HepG2 (cell line): Measurements from ENCODE around the gene ZNF554. TPM values are rescaled to one million over a fixed set of nuclear protein-coding genes. Genes with fewer than 3 reads are reported as not detected.

Source experiments
- ATAC-seq: fragments of 200-7000 bp; cut with Tn5 transposase; 3 replicates; pipeline ENCODE4 v1.9.1; 2020; ENCODE audit warnings: mild to moderate bottlenecking, moderate library complexity
- BruUV-seq: library from RNA; stranded (reverse); fragments of 400-500 nt; replicated peaks from 2 replicates; lab custom pipeline; 2021; lab: Mats Ljungman, UMichigan
- CTCF ChIA-PET: fragments of 300-600 bp; formaldehyde crosslinking; extraction: SDS; loops from one replicate; lab custom pipeline; 2021; ENCODE audit warnings: low total read pairs, inconsistent platforms, low intra/inter-chr PET ratio; lab: Yijun Ruan, JAX
- POLR2A ChIA-PET: fragments of 350-600 bp; sonication (Branson Sonifier 250); formaldehyde crosslinking; loops from one replicate; lab custom pipeline; 2020; ENCODE audit warnings: antibody characterized with exemption, inconsistent platforms; lab: Yijun Ruan, JAX
- DNase-seq: peaks from one replicate; pipeline ENCODE4 v3.0.0-alpha.2; 2015; ENCODE audit warnings: low spot score
- FAIRE-seq: peaks from 3 replicates; lab custom pipeline; 2011; peaks lifted over from hg19 to GRCh38; lab: Jason Lieb, UNC
- H2AFZ ChIP-seq: one replicate; pipeline ENCODE4 v1.6.1; 2011; ENCODE audit warnings: low read length, inconsistent platforms
- H3K27ac ChIP-seq: fragments of 300-600 bp; 3 replicates; pipeline ENCODE4 v1.8.0; 2011; ENCODE audit warnings: mixed run types, mild to moderate bottlenecking, mixed read lengths, low read length, inconsistent platforms; ENCODE audit not compliant: insufficient read depth; ENCODE audit errors: extremely low read length
- H3K27me3 ChIP-seq, 2 experiments: fragments of 200-600 bp in 1 of 2; 2 replicates in 1 of 2; 3 replicates in 1 of 2; pipeline versions ENCODE4 v1.6.0 to v1.8.0; 2011; ENCODE audit warnings: low read length in 2 of 2, mild to moderate bottlenecking in 2 of 2, moderate library complexity in 2 of 2, inconsistent platforms in 1 of 2; ENCODE audit not compliant: insufficient read depth in 2 of 2, control insufficient read depth in 1 of 2
- H3K36me3 ChIP-seq, 2 experiments: fragments of 200-600 bp in 1 of 2; replicated peaks in 1 of 2; 2 replicates in 1 of 2; 3 replicates in 1 of 2; pipeline versions ENCODE4 v1.5.1 to v1.8.0; 2011; ENCODE audit warnings: low read length in 2 of 2, inconsistent platforms in 1 of 2; ENCODE audit not compliant: insufficient read depth in 2 of 2, control insufficient read depth in 1 of 2
- H3K4me1 ChIP-seq: 2 replicates; pipeline ENCODE4 v1.5.1; 2012; ENCODE audit warnings: low read length, inconsistent platforms; ENCODE audit not compliant: insufficient read depth
- H3K4me2 ChIP-seq: 2 replicates; pipeline ENCODE4 v1.6.0; 2011; ENCODE audit warnings: low read depth, low read length, inconsistent platforms
- H3K4me3 ChIP-seq, 3 experiments: fragments of 200-600 bp in 1 of 3; sonication (generic), shearing (Covaris generic) in 1 of 3; replicated peaks in 1 of 3; 2 replicates each; pipeline ENCODE4 v1.5.1; 2011 to 2016; ENCODE audit warnings: low read length in 3 of 3, inconsistent platforms in 2 of 3, low read depth in 2 of 3, mild to moderate bottlenecking in 2 of 3, control low read depth in 1 of 3, mixed read lengths in 1 of 3; ENCODE audit not compliant: insufficient read depth in 1 of 3
- H3K79me2 ChIP-seq: one replicate; pipeline ENCODE4 v1.6.1; 2011; ENCODE audit warnings: low read length, inconsistent platforms; ENCODE audit not compliant: insufficient read depth
- H3K9ac ChIP-seq: 2 replicates; pipeline ENCODE4 v1.6.0; 2011; ENCODE audit warnings: mild to moderate bottlenecking, low read depth, low read length, inconsistent platforms; ENCODE audit not compliant: insufficient read depth
- H3K9me3 ChIP-seq: 2 replicates; pipeline ENCODE4 v1.5.1; 2012; ENCODE audit warnings: mild to moderate bottlenecking, low read length
- H4K20me1 ChIP-seq: 2 replicates; pipeline ENCODE4 v1.6.0; 2011; ENCODE audit warnings: inconsistent platforms, mild to moderate bottlenecking, low read length, moderate library complexity; ENCODE audit not compliant: insufficient read depth
- AGO1 ChIP-seq: fragments of 200-400 bp; formaldehyde crosslinking; IDR thresholded peaks from 2 replicates; pipeline ENCODE4 v1.6.1; 2017; ENCODE audit warnings: mild to moderate bottlenecking, low read depth, low read length, moderate library complexity; ENCODE audit not compliant: poor library complexity, severe bottlenecking
- AGO2 ChIP-seq: fragments of 200-400 bp; formaldehyde crosslinking; optimal IDR thresholded peaks from 2 replicates; pipeline ENCODE3; 2017; ENCODE audit warnings: mild to moderate bottlenecking, low read depth, low read length, moderate library complexity
- ARNT2 ChIP-seq: sonication (generic); formaldehyde crosslinking; IDR thresholded peaks from 2 replicates; pipeline ENCODE4 v1.8.0; 2022; ENCODE audit warnings: mild to moderate bottlenecking, low read depth, missing genetic modification reagents, moderate library complexity
- ATF7 ChIP-seq, 2 experiments: fragments of 450-650 bp in 1 of 2; sonication (generic) in 1 of 2; formaldehyde crosslinking in 1 of 2; IDR thresholded peaks; 2 replicates each; pipeline versions ENCODE4 v1.4.0 to v1.6.1; 2016 to 2020; ENCODE audit warnings: antibody characterized with exemption in 1 of 2, mild to moderate bottlenecking in 1 of 2, missing genetic modification reagents in 1 of 2
- EHMT2 ChIP-seq: fragments of 200-600 bp; sonication (generic); IDR thresholded peaks from 2 replicates; pipeline ENCODE4 v1.7.0; 2017; ENCODE audit warnings: antibody characterized with exemption, low read depth, low read length, borderline replicate concordance
- EP300 ChIP-seq, 3 experiments: sonication (generic) in 1 of 3; formaldehyde crosslinking in 1 of 3; IDR thresholded peaks; 2 replicates each; pipeline versions ENCODE4 v1.5.1 to v1.6.1; 2011 to 2020; ENCODE audit warnings: low read depth in 2 of 3, low read length in 2 of 3, borderline replicate concordance in 1 of 3, improper control_type of control experiment in 1 of 3, mild to moderate bottlenecking in 1 of 3, missing genetic modification reagents in 1 of 3, moderate library complexity in 1 of 3
- KAT7 ChIP-seq: IDR thresholded peaks from 2 replicates; pipeline ENCODE4 v1.6.1; 2018; ENCODE audit warnings: borderline replicate concordance, missing compliant biosample characterization
- KDM5A ChIP-seq: fragments of 200-600 bp; sonication (generic); IDR thresholded peaks from 2 replicates; pipeline ENCODE4 v1.7.0; 2018; ENCODE audit warnings: antibody characterized with exemption, mild to moderate bottlenecking, low read length, borderline replicate concordance
- KLF16 ChIP-seq, 2 experiments: sonication (generic) in 1 of 2; formaldehyde crosslinking in 1 of 2; IDR thresholded peaks; 2 replicates each; pipeline versions ENCODE4 v1.6.1 to v1.8.0; 2016 to 2023; ENCODE audit warnings: missing genetic modification reagents in 2 of 2, missing compliant biosample characterization in 1 of 2
- MAFF ChIP-seq: IDR thresholded peaks from 2 replicates; pipeline ENCODE4 v1.6.1; 2011; ENCODE audit warnings: low read depth, low read length, improper control_type of control experiment
- NKX3-1 ChIP-seq: sonication (generic); formaldehyde crosslinking; IDR thresholded peaks from 2 replicates; pipeline ENCODE4 v1.5.0; 2020; ENCODE audit warnings: missing genetic modification reagents
- POLR2G ChIP-seq: fragments of 200-400 bp; formaldehyde crosslinking; IDR thresholded peaks from 2 replicates; pipeline ENCODE4 v1.6.1; 2018; ENCODE audit warnings: mild to moderate bottlenecking, low read depth, low read length, moderate library complexity
- SP2 ChIP-seq: sonication (generic); formaldehyde crosslinking; IDR thresholded peaks from 2 replicates; pipeline ENCODE4 v1.5.1; 2020; ENCODE audit warnings: mild to moderate bottlenecking, missing genetic modification reagents
- ZFAT ChIP-seq: sonication (generic); formaldehyde crosslinking; conservative IDR thresholded peaks from 2 replicates; pipeline ENCODE4 v1.8.1; 2023; ENCODE audit warnings: missing genetic modification reagents, inconsistent platforms
- ZNF329 ChIP-seq: sonication (generic); formaldehyde crosslinking; IDR thresholded peaks from 2 replicates; pipeline ENCODE4 v1.9.0; 2021; ENCODE audit warnings: low read depth, mild to moderate bottlenecking, missing genetic modification reagents
- ZNF564 ChIP-seq: sonication (generic); formaldehyde crosslinking; IDR thresholded peaks from 2 replicates; pipeline ENCODE4 v1.8.1; 2023; ENCODE audit warnings: mild to moderate bottlenecking, missing genetic modification reagents
- WGBS: methylation state at CpG from one replicate; pipeline ENCODE4 v1.1.6; 2017; ENCODE audit warnings: low lambda C conversion rate; 5-methylcytosine and 5-hydroxymethylcytosine counted together
- in situ Hi-C: cut with HindIII; loops from 2 replicates; pipeline ENCODE4 v1.10.0; 2017; ENCODE audit warnings: low pct_unique_long_range_greater_than_20kb; ENCODE audit not compliant: extremely low pct_ligation_motif_present
- intact Hi-C: fragments of 100-400 bp; cut with micrococcal nuclease; formaldehyde crosslinking; loops from one replicate; pipeline ENCODE4 v1.10.0; 2022; ENCODE audit not compliant: unreplicated experiment
- polyA plus RNA-seq, 8 experiments: library from polyadenylated mRNA; depleted of rRNA in 3 of 8; stranded (reverse) in 7 of 8; unstranded in 1 of 8; fragments of >200 nt; fragmentation: Illumina TruSeq in 4 of 8; extraction: Trizol in 4 of 8; gene quantifications; 2 replicates each; pipeline versions ENCODE4 v1.2.1 to v1.2.3, GENCODE V29; 2011 to 2016; ENCODE audit warnings: low read depth in 4 of 8, missing spikeins in 1 of 8, mixed read lengths in 1 of 8; ENCODE audit not compliant: insufficient read depth in 1 of 8
- total RNA-seq, 5 experiments: library from RNA; depleted of rRNA; stranded (reverse); fragments of >200 nt; fragmentation: Illumina TruSeq; extraction: Trizol; gene quantifications; 2 replicates each; pipeline ENCODE4 v1.2.3, GENCODE V29; 2016; ENCODE audit warnings: low read depth in 1 of 5
- TF ChIP-seq, protein P1 (sequence below): IDR thresholded peaks from 2 replicates; pipeline ENCODE4 v1.6.1; 2018; ENCODE audit warnings: missing genetic modification reagents, mild to moderate bottlenecking, missing compliant biosample characterization
- TF ChIP-seq, protein P2 (sequence below): sonication (generic); formaldehyde crosslinking; IDR thresholded peaks from 2 replicates; pipeline ENCODE4 v1.5.0; 2020; ENCODE audit warnings: mild to moderate bottlenecking, missing genetic modification reagents, borderline replicate concordance

ZNF554 gene
- total and polyA plus RNA-seq, 2 of the 13 experiments (the other 11 are each of a cell fraction or from before 2014, with no cell fraction given): 2.2 to 2.7 TPM

DNA sequence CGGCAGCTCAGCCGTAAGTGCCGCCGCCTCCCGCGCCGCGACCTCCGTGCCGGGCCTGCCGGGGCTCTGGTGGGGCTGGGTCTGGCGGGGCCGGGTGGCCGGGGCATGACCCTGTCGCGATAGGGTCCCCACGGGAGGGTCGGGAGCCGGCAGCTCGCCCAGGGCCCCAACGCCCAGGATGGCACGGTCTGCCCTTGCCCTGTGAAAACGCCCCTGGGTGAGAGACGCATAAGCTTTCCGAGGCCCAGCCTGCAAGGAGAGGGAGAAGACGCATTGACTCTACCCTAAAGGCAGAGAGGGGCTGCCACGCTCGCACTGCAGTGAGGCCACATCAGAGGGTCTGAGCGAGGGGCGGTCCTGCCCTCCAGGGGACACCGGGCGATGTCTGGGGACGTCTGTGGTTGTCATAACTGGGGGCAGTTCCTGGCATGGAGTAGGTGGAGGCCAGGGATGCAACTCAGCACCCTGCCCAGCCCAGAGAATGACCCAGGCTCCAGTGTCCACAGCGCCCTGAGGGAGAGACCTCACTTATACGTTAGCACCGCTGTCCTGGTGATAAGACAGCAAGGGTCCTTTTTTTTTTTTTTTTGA is 539 bp downstream of the ZNF554 start (continued):
- no peak for TF ChIP-seq ATF7 (IDR thresholded peaks at IDR 0.05)
- TF ChIP-seq ATF7 (CRISPR knock-in tag; IDR thresholded peaks at IDR 0.05): no peak
- no peak for TF ChIP-seq KAT7 (CRISPR knock-in tag)
- TF ChIP-seq ZFAT (CRISPR knock-in tag): no peak
- TF ChIP-seq SP2 (CRISPR knock-in tag): 0 out of 2 replicates have a peak, but pooled peaks have one; percentile 16
- no peak for TF ChIP-seq POLR2G
- TF ChIP-seq, protein P1, sequence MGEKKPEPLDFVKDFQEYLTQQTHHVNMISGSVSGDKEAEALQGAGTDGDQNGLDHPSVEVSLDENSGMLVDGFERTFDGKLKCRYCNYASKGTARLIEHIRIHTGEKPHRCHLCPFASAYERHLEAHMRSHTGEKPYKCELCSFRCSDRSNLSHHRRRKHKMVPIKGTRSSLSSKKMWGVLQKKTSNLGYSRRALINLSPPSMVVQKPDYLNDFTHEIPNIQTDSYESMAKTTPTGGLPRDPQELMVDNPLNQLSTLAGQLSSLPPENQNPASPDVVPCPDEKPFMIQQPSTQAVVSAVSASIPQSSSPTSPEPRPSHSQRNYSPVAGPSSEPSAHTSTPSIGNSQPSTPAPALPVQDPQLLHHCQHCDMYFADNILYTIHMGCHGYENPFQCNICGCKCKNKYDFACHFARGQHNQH (CRISPR knock-in tag): no peak
- no peak for TF ChIP-seq EP300 (IDR thresholded peaks at IDR 0.05; ENCODE audit: low read depth in 2 of 2, low read length in 2 of 2)
- no peak for TF ChIP-seq EP300 (CRISPR knock-in tag; IDR thresholded peaks at IDR 0.05; ENCODE audit: borderline replicate concordance)
- no peak for TF ChIP-seq NKX3-1 (CRISPR knock-in tag)
- TF ChIP-seq ZNF564 (CRISPR knock-in tag): no peak; the same call in 1 of the 2 replicates
- no peak for TF ChIP-seq ARNT2
- TF ChIP-seq MAFF: no peak

DNA sequence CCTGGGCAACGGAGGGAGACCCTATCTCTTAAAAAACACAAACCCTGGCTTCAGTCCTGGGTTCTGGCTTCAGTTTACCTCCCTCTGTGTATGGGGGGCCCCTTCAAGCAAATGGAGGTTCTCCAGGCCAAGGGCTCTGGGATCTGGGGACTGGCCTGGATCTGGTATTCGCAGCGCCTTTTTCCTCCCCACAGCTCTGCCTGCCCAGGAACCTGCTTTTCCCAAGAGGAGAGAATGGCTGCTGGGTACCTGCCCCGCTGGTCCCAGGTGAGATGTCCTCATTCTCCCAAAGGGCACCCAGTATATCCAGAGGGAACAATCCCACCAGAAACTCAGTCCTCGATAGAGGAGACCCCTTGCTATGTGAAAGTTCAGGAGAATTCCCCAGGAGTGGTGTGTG is 3.2 kb downstream of the ZNF554 start:
- no peak overlapping the region for H3K4me3 ChIP-seq
- H2AFZ ChIP-seq: no peak overlapping the region
- no peaks in the 10 kb centered on the region for H3K27me3 ChIP-seq
- no peaks in the 10 kb centered on the region for H4K20me1 ChIP-seq
- H3K4me1 ChIP-seq: peaks cover 8% of the 10 kb centered on the region
- H3K9ac ChIP-seq: no peak overlapping the region
- no peaks in the 10 kb centered on the region for H3K9me3 ChIP-seq
- FAIRE-seq (no peak), DNase-seq (no peak), ATAC-seq (no peak)
- 89% methylated on average over 2 of the region's 5 CpGs for WGBS
- H3K79me2 ChIP-seq: no peaks in the 10 kb centered on the region
- POLR2A ChIA-PET: interaction anchor here (0.8 to 3.4 kb wide), 4 partner anchors 15 to 64 kb away, joined by 3 to 9 read pairs (median 4); partner anchors contain the start of gene ZNF556
- in situ Hi-C loops (no loop called here), intact Hi-C loops (no loop called here)
- no peak overlapping the region for H3K27ac ChIP-seq
- H3K4me2 ChIP-seq: no peak overlapping the region
- CTCF ChIA-PET: no interaction called here
- no peaks in the 10 kb centered on the region; a peak in 1 of 5 replicates for H3K36me3 ChIP-seq
- no TSS peak for BruUV-seq
- TF ChIP-seq, protein P2, sequence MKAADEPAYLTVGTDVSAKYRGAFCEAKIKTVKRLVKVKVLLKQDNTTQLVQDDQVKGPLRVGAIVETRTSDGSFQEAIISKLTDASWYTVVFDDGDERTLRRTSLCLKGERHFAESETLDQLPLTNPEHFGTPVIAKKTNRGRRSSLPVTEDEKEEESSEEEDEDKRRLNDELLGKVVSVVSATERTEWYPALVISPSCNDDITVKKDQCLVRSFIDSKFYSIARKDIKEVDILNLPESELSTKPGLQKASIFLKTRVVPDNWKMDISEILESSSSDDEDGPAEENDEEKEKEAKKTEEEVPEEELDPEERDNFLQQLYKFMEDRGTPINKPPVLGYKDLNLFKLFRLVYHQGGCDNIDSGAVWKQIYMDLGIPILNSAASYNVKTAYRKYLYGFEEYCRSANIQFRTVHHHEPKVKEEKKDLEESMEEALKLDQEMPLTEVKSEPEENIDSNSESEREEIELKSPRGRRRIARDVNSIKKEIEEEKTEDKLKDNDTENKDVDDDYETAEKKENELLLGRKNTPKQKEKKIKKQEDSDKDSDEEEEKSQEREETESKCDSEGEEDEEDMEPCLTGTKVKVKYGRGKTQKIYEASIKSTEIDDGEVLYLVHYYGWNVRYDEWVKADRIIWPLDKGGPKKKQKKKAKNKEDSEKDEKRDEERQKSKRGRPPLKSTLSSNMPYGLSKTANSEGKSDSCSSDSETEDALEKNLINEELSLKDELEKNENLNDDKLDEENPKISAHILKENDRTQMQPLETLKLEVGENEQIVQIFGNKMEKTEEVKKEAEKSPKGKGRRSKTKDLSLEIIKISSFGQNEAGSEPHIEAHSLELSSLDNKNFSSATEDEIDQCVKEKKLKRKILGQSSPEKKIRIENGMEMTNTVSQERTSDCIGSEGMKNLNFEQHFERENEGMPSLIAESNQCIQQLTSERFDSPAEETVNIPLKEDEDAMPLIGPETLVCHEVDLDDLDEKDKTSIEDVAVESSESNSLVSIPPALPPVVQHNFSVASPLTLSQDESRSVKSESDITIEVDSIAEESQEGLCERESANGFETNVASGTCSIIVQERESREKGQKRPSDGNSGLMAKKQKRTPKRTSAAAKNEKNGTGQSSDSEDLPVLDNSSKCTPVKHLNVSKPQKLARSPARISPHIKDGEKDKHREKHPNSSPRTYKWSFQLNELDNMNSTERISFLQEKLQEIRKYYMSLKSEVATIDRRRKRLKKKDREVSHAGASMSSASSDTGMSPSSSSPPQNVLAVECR (CRISPR knock-in tag): no peak
- TF ChIP-seq AGO1: no peak
- no peak for TF ChIP-seq EHMT2
- TF ChIP-seq KDM5A: no peak
- no peak for TF ChIP-seq AGO2
- TF ChIP-seq ZNF329: no peak
- no peak for TF ChIP-seq KLF16 (CRISPR knock-in tag; IDR thresholded peaks at IDR 0.05)
